Stimulated activated naive CD4-positive, alpha-beta T cell treated with Interleukin-2 at 50 U/mL for 16 hours (primary cell): Measurements from ENCODE around the gene PTX4.
"Not testable (repeated sequence)": the region's sequence is repeated elsewhere in the genome, so short reads cannot be mapped to it uniquely, and the experiment has no call there.

Experiments
- DNase-seq: peaks from one replicate; lab custom pipeline; 2025; lab: John Stamatoyannopoulos, UW

The PTX4 gene

DNA sequence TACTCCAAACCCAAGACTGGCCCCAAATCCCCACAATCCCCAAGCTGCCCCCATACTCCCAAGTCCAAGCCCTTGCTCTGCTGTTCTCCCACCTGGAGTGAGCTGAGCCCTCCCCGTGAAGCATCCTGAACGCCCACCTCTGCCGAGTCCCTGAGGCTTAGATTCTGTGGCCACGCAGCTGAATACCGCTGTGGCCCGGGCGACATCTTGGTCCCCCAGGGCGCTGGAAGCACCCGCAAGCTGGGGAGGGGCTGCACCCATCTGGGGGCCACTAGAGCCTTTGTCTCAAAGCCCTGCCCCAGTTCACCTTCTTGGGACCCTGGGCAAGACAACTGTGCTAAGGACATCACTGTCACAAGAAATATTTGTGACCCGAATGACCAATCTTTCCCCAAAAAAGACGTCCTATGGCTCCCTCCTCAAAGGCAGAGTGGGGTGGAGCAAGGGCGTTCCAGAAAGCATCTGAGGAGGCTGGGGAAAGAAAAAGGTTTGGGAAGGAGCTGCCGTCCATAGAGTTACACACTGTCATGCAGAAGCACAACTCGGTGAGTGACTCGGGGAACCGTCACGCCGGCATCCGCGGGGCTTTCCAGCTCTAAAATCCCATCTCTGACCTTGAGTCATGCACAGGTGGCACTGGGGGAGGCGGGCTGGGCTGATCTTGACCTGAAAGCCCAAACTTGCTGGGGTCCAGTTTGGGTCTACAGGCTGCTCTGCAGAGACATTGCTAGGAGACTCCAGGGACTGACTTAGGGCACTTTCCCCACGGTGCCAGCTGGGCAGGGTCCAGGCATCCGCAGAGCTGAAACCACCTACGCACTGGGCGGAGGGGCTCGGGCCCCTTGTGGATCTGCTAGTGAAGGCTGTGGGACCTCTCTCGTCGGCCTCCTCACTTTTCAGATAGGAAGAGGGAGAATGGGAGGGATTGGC is 6.6 kb downstream of the PTX4 start:
- DNase-seq = no peak

DNA sequence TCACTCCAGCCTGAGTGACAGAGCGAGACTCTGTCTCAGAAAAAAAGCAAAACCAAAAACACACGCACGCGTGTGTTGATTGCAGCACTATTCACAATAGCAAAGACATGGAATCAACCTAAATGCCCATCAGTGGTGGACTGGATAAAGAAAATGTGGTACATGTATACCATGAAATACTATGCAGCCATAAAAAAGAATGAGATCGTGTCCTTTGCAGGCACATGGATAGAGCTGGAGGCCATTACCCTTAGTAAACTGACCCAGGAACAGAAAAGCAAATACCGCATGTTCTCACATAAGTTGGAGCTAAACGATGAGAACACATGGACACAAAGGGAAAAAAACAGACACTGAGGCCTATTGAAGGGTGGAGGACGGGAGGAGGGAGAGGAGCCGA is 9.8 kb downstream of the PTX4 start:
- not testable (repeated sequence) for DNase-seq

DNA sequence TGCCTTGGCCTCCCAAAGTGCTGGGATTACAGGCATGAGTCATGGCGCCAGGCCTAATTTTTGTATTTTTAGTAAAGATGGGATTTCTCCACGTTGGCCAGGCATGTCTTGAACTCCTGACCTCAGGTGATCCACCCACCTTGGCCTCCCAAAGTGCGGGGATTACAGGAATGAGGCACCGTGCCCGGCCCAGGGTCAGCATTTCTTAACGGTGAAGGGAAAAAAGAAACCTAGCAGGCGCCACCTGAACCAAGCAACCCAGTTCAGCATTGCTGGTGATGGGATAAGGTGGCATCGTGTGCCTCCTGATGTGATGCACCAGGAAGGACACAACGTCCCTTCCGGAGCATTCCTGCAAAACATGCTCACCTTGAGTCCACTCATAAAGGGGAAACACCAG is 11.7 kb downstream of the PTX4 start:
- no peak for DNase-seq

DNA sequence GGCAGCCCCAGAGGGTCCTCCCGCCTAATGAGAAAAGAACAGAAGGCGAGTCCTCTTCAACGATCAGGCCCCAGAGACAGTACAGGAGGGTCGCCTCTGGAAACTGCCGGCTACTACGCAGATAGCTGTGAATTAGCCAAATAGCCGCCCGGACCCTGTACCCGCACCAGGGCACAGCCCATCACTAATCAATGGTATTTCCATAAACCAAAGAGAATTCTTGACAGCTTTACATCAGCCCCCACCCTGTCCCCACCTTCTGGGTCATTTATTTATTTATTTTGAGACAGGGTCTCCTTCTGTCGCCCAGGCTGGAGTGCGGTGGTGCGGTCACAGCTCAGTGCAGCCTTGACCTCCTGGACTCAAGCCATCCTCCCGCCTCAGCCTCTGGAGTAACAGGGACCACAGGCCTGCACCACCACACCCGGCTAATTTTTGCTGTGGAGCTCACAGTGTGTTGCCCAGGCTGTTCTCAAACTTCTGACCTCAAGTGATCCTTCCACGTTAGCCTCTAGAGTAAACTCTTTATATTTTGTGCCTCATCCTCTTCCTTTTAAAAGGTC is 13.1 kb downstream of the PTX4 start:
- no peak for DNase-seq

DNA sequence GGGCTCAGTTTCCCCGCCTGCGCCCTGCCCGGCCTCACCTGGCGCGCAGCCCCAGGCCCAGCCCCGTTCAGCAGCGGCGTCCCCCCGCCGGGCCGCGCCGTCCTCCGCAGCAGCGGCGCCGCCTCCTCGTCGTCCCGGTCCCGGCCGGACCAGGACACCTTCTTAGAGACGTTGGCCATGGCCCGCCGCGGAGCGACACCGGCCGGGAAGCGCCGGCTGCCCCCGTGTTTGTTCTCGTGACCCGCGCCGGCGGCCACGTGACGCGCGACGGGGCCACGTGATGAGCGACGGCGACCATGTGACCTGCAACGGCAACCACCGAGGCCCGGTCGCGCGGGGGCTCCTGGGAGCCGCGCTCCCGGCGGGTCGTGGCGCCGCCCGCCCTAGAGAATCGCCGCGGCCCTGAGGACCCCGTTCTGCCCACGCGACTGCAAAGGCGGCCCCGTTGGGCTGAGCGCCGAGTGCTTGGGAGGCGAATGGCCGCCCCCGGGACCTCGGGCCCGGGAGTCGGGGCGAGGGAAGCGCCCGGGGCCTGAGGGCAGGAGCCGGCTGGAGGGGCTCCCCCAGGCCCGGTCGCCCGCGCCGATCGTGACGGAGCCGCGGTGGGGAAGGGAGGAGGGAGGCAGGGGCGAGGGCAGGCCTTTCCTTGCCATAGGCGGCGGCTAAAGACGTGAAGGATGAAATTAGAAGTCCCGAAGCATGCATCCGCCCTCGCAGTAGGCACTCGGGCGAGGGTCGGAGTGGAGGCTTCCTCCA is 13.8 kb downstream of the PTX4 start, which contains the start of gene CLCN7:
Gene CLCN7 (minus strand): TSS at position 233 of the 756 bp plus-strand sequence. CDS start 54 bp downstream, at position 179.
- peak; percentile 81 for DNase-seq

DNA sequence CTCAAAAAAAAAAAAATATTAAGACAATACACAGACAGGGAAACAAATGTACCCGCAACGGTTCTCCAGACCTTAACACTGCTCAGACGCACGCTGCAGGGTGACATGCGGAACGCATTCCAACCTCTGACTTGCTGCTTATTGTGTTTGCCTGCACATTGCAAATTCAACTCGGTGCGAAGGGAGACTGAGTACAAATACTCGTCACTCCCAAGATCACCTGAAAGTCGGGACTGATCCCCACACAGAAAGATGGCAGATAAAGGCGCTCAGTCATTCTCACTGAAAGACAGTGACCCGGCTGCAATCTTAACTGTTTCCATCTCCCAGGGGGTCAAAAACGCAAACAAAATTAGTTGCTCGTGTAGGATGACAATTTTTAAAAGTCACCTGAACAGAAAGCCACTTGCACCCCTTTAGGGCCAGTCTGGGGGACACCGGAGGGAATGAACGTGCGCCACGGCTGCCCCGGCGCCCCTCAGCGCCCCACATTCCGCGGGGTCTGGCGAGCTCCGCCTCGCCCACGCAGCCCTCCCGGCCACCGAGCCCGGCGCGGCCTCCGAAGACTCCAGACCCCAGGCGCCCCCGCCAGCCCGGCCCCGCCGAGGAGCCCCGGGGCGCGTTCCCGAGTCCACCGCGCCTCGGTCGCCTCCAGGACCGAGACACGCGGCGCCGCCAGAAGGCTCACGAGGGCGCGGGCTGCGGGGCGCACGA is 14.5 kb downstream of the PTX4 start:
- DNase-seq = no peak

DNA sequence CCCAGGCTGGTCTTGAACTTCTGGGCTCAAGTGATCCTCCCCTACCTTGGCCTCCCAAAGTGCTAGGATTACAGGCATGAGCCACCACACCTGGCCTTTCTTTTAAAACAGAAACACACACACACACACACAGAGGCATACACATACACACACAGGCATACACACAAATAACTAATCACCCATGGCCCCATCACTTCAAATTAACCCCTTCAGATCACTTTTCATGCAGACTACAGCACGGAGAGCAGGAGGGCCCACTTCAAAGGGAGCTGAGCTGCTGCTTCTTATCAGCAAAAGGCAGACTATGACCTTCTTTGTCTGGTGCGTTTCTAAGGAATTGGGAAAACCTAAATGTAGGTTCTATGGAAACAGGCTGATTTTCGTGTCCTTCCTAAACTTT is 15.8 kb downstream of the PTX4 start:
- no peak for DNase-seq

DNA sequence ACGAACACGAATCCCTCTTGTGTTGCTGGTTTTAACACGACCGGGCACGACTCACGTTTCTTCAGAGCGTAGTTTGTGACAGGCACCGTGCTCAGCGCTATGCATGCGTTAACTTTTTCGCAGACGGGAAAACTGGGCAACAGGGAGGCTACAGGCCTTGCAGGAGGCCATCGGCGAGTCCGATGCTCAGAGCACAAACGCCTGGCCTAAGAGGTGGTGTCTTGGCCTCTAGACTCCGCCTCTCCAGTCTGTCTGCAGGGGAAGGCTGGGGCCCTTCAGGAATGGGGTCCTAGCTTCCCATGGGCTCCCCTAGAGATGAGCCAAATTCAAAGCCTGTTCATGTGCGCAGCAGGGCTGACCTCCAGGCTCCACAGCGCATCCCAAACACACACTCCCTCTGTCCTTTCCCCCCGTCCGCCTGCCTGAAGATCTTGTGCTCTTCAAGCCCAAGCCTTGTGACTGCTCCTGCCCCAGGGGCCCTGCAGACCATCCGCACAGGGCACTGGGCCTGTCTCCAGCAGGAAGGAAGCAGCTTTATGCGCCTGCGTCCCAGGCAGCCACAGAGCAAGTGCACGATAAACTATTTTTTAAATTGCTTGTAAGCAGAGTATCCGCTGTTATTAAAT is 17.1 kb downstream of the PTX4 start:
- no peak for DNase-seq

DNA sequence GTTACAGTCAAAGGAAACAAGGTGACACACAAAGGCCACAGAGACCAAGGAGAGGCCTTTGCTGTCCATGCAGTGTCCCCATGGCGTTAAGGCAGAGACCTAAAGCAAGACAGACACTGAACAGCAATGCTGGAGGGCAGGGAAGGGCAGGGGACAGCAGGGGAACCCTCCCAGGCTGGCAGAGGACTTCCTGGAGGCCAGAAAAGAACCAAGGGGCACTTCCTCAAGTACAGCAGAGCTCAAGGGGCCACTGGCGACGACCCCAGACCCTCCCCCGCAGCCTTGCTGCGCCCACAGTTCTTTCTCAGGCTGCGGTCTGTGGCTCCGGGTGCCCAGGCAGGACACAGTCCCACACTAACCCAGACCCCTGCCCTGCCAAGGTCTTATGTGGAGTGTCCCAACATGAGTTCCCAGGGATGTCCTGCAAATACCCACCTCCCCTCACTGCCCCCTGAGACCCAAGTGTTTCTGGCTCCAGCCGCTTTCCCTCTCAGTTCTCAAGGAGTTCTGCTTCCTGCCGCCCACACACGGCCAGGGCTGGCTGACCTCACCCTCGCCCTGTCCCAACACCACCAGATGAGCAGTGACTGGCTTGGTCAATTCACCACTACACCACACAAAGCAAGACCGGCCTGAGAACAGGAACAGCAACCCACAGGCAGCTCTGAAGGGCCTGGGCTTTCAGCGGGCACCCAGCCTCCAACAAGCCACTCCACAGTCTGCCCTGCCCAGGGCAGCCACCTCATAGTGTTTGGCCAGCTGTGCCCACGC is 18.1 kb downstream of the PTX4 start:
- DNase-seq = no peak

DNA sequence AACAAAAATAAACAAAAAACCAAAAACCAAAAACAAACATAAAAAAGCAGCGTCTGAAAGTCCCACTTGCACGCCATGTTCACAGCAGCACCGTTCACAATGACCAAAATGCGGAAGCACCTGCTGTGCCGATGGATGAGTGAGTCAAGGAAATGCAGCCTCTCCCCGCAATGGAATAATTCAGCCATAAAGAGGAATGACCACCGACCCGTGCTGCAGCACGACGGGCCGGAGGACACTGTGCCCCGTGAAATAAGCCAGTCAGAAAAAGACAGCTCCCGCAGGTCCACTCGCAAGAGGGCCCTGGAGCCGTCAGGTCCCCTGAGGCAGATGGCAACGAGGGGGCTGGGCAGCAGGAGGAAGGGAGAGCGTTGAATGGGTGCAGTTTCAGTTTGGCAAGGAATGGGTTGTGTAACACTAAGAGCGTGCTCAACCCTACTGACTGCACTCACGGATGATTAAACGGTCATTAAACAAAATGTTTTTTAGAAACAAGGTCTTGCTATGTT is 19.0 kb downstream of the PTX4 start:
- DNase-seq = no peak

DNA sequence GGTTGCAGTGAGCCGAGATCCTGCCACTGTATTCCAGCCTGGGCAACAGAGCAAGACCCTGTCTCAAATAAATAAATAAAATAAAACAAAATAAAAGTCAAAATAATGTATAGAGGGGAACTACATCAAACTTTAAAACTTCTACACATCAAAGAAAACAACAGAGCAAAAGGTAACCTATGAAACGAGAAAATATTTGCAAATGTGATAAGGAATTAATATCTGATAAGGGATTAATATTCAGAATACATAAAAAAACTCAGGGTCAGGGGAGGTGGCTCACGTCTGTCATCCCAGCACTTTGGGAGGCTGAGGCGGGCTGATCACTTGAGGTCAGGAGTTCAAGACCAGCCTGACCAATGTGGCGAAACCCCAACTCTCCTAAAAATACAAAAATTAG is 19.6 kb downstream of the PTX4 start:
- not testable (repeated sequence) for DNase-seq

DNA sequence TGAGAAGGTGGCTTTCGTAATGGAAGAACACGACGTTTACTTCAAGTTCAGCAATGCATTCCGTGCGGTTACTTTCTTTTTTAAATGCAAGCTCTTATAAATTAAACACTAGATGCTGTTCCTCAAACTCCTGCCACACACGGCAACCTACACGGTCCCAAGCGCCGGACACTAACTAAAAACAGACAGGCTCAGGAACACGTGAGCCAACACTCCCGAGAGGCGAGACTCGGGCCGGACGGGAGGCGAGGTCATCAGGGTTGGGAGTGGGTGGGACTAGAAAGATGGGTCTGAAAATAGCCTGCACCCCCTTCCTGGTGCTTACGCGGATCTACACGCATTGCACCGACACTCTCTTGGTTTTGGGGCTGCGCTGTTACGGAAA is 20.3 kb downstream of the PTX4 start:
- no peak for DNase-seq

DNA sequence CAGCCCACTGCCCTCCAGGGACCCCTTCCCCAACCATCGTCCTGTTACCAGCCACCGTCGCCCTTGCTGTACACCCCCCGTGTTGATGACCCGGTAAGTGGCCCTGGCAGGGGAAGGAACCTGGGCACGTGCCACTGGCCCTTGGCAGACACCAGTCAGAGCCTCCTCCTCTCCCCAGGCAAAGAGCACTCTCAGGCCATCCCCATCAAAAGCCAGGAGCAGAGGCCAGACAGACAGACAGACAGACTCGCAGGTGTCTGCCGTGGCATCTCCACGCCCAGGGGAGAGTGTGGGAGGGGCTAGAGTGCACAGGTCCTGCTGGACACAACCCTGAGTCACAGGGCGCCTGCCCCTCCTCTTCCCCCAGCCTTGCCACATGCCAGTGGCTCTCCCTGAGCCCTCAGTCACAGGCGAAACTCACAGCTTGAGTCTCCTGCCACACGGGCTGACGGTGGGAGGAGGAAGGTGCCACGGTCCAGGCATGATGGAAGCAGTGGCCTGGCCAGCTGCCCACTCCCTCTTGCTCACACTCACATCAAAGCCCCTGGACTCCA is 21.7 kb downstream of the PTX4 start:
- DNase-seq = no peak

DNA sequence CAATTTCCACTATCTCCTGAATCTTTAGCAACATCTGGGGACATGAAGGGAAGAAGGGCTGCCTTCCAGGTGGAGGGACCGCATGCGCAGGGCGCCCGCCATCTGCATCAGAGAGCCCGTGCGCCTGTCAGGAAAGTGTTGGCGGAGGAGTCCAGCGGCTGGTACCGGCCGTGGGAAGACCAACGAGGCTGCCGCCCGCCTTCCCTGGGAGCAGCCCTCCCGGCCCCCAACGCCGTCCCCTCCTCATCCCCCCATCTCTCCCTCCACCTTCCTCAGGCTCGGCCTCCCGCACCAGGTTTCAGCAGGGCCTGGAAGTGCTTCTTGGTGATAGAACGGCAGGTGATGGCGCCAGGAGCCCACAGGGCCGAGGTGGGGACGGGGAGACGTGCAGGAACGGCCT is 22.7 kb downstream of the PTX4 start:
- no peak for DNase-seq

DNA sequence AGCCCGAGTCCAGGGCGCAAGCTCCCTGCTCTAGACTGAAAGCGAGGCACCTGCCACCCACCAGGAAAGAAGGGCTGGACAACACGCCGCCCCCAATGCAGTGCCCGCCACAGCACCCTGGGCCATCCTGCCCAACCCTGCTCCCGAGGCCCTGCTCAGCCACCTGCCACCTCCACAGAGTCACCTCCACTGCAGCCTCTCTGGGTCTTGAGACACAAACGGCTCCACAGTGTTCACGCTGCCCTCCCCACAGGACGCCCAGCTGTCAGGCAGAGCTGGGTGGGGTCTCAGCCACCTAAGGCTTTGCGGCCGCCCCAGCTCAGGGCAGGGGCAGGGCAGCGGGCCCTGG is 23.2 kb downstream of the PTX4 start:
- no peak for DNase-seq

DNA sequence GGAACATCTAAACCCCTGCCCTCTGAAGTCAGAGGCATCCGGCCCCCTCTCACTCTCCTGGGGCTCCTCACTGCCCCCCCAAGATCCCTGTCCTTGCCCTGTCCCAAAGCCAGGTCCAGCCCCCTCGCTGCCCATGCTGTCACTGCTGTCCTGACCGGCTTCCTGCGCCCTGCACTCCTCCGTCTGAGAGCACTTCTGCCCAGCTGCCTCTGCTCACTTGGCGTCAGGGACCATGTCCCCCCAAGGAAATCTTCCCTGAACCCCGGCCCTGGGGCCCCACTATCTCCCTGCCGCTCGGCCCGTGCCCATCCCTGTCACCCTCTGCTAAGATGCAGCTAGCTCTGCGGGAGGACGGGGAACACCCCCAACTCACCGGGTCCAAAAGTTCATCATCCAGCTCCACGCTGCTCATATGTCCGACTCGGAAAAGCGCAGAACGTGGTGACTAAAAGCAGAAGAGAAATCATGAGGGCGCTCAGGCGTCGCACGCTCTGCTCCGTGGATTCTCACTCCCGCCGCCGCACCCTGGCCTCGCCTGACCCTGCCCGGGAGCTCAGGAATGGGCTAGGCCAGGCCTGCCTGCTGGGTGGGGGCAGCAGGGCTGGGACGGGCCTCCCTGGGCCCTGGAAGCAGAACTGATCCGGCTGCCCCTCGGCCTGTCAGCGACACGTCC is 23.7 kb downstream of the PTX4 start:
- no peak for DNase-seq

DNA sequence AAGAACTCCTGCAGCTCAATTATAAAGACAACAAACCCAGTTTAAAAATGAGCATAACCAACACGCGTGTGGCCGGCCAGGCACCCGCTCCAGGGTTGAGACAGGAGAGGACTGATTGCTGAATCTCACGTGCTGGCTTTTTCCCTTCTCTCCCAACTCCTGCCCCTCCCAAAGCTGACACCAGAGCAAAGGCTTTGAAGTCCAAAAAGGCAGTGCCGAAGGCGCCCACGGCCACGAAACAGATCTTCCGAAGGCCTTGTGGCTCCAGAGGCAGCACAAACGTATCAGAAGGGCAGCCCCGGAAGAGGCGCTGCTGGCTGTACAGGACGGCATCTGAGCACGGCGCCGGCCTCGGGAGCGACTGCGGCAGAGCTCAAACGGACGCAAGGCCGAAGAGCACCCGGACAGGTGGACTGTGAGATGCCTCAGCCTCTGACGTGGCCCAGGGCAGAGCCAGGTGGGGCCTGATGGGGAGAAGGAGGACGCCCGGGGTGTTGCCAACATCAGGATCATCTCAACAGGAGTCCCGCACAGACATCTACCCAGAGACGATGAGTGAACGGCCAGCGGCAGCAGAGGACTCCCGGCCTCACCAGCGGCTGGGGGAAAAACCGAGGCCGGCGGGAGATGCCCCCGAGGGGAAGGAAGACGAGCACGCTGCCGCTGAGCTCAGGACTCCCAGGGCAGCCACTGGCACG is 24.4 kb downstream of the PTX4 start:
- no peak for DNase-seq

DNA sequence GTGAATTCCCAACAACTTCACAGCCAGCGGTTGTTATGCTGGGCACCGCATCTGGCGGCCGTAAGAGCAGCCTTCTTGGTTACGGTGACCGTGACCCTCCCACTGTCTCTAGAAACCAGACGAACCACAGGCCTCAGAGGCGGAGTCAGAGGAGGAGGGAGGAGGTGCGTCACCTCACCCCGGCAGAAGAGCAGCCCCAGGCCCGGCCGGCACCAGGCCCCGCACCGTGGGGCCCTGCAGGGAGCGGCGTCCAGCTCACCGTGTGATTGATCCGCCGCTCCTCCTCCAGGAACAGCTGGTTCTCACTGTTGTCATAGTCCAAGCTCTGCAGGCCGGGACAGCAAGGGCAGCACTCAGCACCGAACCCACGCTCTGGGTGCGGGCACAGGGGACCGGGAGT is 27.6 kb downstream of the PTX4 start:
- no peak for DNase-seq

DNA sequence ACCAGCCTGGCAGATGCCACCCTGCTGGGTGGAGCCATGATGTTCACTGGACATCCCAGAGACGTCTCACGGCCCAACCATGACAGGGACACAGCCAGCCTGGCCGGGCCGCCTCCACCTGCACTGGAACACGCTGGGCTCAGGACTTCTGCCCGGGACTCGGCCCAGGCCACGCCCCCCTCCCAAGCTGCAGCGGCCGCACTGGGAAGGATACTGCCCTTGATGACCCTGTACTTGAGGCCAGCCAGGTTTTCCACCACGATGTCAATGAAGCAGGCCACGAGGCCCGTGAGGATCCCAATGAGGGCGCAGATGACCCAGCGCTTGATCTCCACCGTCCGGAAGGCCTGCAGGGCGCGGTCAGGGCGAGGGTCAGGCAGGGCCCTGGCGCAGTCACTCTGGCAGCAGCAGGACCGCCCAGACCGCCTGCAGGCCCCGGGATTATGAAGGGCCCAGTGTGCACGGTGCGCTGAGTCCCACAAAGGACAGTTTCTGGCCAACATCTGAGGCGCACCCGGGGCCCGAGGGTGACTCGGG is 28.1 kb downstream of the PTX4 start:
- no peak for DNase-seq
